Measurements from ENCODE around the gene JARID2.

- TF ChIP-seq POLR2A (IDR thresholded peaks at IDR 0.05; ENCODE audit: low read depth, low read length) = no peak
- no peak for TF ChIP-seq CTCF (IDR thresholded peaks at IDR 0.05 in 2 of 3, conservative IDR thresholded peaks at IDR 0.05 in 1 of 3; ENCODE audit: control insufficient read depth in 2 of 3, extremely low read depth in 1 of 3, insufficient read depth in 1 of 3, low read depth in 3 of 3, low read length in 3 of 3)
- TF ChIP-seq POLR2AphosphoS5 (IDR thresholded peaks at IDR 0.05; ENCODE audit: low read length) = no peak
- no peak for TF ChIP-seq ASH2L (IDR thresholded peaks at IDR 0.05; ENCODE audit: borderline replicate concordance, low read depth)
- no peak for TF ChIP-seq SIN3A (IDR thresholded peaks at IDR 0.05; ENCODE audit: low read depth, low read length)
- no peak for TF ChIP-seq ZNF274 (IDR thresholded peaks at IDR 0.05; ENCODE audit: insufficient read depth, insufficient read length)
- no peak for TF ChIP-seq USF1 (IDR thresholded peaks at IDR 0.05; ENCODE audit: borderline replicate concordance, extremely low read length, insufficient read depth, low read depth, low read length)
- no peak for TF ChIP-seq TCF12 (IDR thresholded peaks at IDR 0.05; ENCODE audit: low read depth, low read length)
- TF ChIP-seq ZNF24 (IDR thresholded peaks at IDR 0.05) = no peak
- no peak for TF ChIP-seq ZBTB11 (CRISPR knock-in tag; IDR thresholded peaks at IDR 0.05)
- TF ChIP-seq MTA3 (IDR thresholded peaks at IDR 0.05; ENCODE audit: borderline replicate concordance, low read length) = no peak
Observed at GRCh38 chr6:15456422-15456821, 210.6 kb downstream of the JARID2 start.
